GM21381 (cell line): Measurements from ENCODE around the gene ETV6.

Experiments
- ATAC-seq: cut with Tn5 transposase; IDR thresholded peaks from one replicate; pipeline ENCODE4 v1.9.1; 2021; ENCODE audit warnings: mild to moderate bottlenecking, moderate library complexity; ENCODE audit not compliant: unreplicated experiment

ETV6 gene

GRCh38 chr12:11713202-11713601 lies 63.7 kb downstream of the ETV6 start:
- no peak for ATAC-seq

DNA sequence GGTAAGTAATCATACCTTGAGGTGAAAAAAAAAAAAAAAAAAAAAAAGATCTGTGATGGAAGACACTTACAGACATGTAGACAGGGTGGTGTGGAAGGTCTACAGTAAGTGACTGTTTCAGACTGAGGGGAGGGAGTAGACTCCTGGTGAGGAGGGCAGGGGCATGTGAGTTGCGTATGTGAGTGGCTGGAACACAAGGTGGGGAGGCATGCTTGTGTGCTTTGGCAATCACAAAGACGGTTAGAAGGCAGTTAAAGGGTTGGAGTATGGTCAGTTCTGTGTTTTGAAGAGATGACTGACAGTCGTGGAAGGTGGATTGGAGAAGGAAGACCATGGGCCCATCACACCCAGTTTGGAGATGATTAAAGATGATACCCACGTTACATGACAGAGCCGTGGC lies 65.2 kb downstream of the ETV6 start:
- no peak for ATAC-seq

- ATAC-seq, result no peak
These were observed 66.1 kb downstream of the ETV6 start for GRCh38 chr12:11715621-11716020.

DNA sequence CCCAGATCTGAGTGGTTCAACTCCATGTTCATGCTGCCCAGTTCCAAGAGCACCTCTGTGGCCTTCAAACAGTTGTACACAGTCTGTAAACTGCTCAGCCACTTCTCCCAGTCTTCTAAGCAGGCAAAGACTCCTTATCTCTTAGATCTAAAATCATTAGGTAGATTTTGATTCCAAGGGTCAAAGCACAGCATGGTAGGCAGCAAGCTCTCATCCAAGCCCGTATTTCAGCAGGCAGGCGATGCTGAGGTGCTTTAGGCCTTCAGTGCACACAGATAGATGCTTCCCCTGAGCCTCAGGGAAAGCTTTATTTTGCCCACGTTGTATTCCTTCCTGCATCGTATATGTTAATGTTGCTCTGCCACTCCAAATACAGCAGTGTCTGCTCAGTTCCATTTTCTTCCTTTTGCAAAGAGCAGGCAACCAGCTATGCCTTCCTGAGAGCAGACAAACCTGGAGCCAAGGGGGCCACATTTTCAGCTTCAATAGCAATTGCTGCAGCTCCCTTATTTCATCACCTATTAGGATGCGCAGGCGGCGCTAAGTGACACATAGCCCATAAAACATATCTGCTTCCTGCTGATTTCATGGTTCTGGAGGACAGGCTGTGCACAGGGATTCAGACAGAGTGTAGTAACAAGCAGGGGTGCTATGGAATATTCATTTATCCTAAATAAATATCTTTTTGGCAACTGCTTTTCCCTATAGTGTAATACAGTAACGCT lies 67.5 kb downstream of the ETV6 start:
- ATAC-seq, result no peak

GRCh38 chr12:11717519-11717961 lies 68.1 kb downstream of the ETV6 start:
- no peak for ATAC-seq

- no peak for ATAC-seq
These were observed 68.6 kb downstream of the ETV6 start for GRCh38 chr12:11718105-11718504.

DNA sequence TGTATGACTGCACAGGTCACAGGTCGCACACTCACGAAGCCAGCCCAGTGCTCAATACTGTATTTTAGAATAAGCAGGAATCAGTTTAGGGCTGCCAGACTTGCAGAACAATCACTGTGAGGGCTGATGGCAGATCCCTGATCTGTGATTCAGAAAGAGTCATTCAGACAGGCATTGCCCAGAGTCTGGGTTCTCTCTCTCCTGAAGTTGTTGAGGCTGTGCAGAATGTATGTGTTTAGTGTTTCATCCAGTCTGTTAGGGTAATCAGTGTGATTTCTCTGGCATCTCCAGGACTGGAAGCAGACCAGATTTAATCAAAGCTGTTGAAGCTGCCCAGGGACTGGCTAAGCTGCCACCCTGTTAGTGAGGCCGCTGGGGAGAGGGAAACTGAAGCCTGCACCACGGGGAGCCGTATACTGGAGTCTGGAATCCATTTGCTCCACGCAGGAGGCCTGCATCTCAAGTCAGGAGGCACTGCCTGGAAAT lies 69.3 kb downstream of the ETV6 start:
- no peak for ATAC-seq

GRCh38 chr12:11719678-11720099 lies 70.2 kb downstream of the ETV6 start:
- no peak for ATAC-seq

DNA sequence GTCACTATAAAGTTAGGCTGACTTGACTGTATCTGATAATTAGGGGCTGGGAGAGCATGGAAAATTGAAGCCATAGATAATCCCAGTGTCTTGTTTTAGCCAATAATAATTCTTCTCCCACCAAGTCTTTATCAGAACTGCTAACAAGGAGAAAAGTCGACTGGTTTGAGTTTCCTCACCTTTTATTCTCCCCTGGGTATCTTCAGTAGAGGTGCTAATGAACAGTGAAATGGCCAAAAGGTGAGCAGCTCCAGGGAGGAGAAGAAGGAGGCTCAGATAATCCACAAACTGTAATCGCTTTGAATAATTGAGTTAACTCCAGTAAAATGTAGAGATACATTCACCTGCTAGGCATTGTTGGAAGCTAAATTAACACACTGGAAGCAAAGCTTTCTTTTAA lies 72.6 kb downstream of the ETV6 start:
- no peak for ATAC-seq

DNA sequence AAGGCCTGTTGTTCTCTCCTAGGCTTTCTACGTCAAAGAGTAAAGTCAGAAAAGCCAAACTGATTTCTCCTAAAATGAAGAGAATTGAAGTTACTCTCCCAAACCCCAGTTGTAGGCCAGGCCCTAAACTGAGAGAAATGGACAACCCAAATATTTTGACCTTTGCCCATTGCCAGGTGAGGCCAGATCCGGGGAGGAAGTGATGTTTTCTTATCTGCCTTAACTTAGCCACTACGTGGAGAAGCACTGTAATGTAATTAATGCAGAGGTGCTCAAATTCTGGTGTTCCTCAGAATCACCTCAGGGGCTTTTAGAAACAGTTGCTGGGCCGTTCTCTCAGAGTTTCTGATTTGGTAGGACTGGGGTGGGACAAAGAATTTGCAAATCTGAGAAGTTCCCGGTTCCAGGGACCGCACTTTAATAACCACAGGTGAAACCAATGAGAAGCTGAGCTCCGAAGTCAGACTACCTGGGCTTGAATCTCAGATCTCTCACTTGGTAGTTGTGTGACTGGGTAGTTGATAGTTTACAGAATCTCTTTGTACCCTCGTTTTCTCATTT lies 73.2 kb downstream of the ETV6 start:
- no peak for ATAC-seq

- ATAC-seq, result no peak
These were observed 74.5 kb downstream of the ETV6 start for GRCh38 chr12:11723993-11724392.

DNA sequence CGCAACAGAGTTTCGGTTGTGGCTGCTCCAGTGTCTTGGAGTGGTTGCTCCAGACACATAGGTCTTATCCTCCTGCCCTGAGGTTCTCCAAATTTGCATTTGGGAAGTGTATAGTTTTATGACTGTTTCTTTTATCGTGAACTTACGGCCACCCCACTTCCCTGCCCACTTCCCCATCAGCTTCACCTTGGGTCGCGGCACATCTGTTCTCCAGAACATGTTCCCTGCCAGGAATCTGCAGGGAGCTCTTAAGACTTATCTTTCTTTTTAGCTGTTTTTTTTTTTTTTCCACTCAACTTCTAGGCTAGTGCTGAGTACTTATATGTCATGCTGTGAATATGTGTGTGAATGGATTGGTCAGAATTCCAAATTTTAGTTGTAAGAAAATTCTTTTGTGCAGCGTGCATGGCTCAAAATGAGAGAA lies 75.4 kb downstream of the ETV6 start:
- ATAC-seq, result no peak

GRCh38 chr12:11725686-11726085 lies 76.2 kb downstream of the ETV6 start:
- ATAC-seq, result no peak

- no peak for ATAC-seq
These were observed 77.2 kb downstream of the ETV6 start for GRCh38 chr12:11726659-11727058.

DNA sequence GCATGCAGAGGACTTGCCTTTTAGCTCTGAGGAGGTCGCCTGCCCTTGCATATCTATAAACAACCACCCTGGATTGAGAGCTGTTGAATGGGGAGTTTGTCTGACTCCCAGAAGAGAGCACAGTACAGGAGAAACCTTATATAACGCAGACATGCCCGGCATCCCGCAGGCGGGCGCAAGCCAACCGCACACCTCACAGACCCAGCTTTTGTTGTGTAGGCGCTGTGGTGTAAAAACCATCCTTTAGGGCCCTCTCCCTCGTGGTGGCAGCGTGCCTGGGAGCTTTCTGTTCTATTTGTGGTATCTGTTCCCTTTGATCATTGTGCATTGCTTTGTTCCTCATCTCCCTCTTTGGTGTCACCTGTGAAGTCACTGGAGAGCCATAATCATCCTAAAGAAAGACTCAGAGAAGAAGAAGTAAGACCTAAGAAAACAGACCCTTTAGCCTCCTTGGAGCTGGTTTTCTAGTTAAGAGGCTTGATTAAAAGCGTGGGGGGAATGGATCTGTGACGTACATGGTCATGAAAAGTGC lies 77.7 kb downstream of the ETV6 start:
- ATAC-seq, result no peak

GRCh38 chr12:11728154-11728755 lies 78.8 kb downstream of the ETV6 start:
- ATAC-seq, result no peak

DNA sequence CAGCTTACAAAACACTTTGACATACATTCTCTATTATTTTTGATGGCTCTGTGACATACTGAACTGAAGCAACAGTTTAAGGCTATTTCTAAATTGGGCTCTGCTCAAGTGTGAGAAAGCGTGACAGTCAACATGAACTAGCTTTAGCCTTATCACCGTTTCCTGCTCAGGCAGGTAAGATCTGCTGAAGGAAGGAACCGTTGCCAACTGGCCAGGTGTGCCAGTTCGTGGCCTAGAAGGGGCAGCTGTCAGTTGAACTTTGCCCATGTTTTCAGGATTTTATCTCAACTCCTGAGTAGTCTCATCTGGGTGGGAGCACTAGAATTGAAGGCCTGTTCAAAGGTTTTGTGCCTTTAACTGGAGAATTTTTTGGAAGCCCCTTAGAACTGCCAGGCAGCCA lies 79.5 kb downstream of the ETV6 start:
- no peak for ATAC-seq

GRCh38 chr12:11729439-11730150 lies 80.1 kb downstream of the ETV6 start:
- no peak for ATAC-seq

DNA sequence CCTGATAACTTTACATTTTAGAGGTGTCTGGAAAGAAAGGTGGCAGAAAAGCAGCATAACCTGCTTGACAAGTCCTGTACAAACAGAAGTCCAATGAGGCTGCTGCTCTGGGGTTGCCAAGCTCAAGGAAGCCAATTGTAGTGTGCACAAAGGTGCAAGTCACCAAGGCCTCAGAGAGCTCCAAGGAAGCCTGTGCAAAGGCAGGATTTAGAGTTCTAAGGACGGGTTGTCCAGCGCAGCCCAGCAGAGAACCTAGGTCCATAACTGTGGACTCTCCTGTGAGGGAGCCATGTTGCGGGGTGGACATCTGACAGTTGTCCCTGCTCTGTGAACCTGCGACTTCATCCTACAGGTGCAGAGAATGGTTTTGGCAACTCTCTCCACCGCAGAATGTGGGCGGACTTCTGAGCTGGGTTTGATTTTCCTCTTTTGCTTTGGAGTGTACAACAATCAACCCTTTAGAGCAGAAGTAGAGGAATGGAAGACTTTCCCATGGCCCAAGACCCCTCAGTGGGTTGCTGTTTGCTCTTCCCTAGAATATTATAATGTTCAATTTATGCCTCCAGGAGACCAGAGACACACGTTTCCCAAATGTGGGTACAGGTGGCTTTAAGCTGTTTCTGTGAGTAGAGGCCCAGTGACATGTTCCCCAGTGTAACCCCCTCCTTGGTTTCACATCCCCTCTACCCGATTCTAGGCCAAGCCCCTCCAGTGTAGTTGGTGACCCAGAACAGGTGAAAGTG lies 81.0 kb downstream of the ETV6 start:
- ATAC-seq, result peak; percentile 32

DNA sequence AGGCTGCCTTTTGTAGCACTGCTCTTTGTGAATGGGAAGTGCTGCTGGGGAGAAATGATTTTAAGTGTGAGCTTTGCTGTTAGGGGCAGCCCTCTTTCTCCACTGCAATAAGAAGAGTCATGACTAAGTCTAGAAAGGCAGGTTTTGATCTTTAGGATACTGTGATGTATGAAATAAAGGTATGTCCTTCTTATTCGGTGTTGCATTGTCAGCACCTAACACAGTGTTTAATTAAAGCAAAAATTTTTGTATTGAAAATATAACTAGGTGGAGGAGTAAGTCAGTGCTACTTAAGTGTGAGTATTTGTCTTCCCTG lies 81.5 kb downstream of the ETV6 start:
- no peak for ATAC-seq

GRCh38 chr12:11731455-11731854 lies 82.0 kb downstream of the ETV6 start:
- no peak for ATAC-seq
